Fibroblast of pulmonary artery (primary cell): Measurements from ENCODE around the gene MCFD2.

Experiments used
- DNase-seq: peaks from one replicate; pipeline ENCODE4 v3.0.0-alpha.2; 2010; ENCODE audit warnings: low read depth
- H3K4me3 ChIP-seq: replicated peaks from 2 replicates; pipeline ENCODE4 v1.5.1; 2011; ENCODE audit warnings: low read depth, mild to moderate bottlenecking, control low read depth, low read length, moderate library complexity
- TF ChIP-seq, protein P1 (sequence below): IDR thresholded peaks from 2 replicates; pipeline ENCODE4 v1.5.1; 2011; ENCODE audit warnings: mild to moderate bottlenecking, control low read depth, low read length, inconsistent platforms; ENCODE audit errors: missing control alignments

MCFD2 gene

DNA sequence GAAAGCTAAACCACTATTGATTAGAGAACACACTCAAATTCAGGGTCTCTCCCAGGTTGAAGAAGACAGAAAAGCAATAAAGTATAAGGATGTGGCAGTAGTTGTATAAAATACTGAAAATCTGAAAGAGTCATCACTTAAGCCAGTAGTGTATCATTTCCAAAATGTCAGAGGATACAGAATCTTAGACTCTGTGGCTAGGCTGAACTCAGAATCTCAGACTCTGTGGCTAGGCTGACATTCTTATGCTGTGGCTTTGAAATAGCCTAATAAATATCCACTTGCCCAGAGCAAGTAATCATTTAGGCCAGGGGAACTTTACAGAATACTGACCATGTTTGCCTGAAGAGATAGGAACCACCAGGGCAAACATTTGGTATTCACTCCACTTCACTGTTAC is 13.1 kb downstream of the MCFD2 start:
- DNase-seq = no peak
- no peak overlapping the region for H3K4me3 ChIP-seq
- TF ChIP-seq, protein P1, sequence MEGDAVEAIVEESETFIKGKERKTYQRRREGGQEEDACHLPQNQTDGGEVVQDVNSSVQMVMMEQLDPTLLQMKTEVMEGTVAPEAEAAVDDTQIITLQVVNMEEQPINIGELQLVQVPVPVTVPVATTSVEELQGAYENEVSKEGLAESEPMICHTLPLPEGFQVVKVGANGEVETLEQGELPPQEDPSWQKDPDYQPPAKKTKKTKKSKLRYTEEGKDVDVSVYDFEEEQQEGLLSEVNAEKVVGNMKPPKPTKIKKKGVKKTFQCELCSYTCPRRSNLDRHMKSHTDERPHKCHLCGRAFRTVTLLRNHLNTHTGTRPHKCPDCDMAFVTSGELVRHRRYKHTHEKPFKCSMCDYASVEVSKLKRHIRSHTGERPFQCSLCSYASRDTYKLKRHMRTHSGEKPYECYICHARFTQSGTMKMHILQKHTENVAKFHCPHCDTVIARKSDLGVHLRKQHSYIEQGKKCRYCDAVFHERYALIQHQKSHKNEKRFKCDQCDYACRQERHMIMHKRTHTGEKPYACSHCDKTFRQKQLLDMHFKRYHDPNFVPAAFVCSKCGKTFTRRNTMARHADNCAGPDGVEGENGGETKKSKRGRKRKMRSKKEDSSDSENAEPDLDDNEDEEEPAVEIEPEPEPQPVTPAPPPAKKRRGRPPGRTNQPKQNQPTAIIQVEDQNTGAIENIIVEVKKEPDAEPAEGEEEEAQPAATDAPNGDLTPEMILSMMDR = no peak

DNA sequence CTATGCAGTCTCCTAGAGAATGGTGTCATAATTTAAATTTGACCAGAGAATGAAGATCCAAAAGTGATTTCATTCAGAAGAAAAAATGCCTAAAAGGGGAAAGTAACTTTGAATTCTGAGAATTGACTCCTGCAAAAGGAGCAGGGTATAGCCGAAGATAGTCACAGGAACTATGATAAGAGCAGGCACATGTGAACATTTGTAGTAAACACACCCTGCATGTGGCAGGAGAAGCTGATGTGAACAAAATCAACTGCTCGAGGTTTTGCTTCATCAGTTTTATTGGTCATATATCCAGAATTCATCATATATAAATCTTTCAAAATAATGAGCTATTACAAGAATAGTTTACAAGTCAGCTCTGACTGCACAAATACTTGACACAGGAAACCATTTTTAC is 14.0 kb downstream of the MCFD2 start:
- no peak overlapping the region for H3K4me3 ChIP-seq

DNA sequence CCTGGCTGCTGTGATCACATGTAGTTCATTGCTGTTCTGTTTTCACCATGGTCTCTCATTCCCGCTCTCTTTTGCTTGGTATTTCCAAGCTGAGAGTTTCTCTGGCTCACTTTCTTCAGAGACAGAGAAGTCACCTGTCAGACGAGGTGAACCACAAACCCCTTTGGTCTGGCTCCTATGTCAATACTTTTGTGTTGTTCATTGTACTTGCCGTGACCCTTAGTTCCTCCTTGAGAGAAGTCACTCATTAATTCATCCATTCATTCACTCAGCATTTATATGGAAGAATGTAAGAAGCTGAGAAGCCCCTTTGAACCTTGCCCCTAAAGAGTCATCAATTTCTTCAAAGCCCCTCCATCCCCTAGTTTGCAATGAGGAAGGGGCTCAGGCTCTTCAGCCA is 15.2 kb downstream of the MCFD2 start:
- no peak overlapping the region for H3K4me3 ChIP-seq
- DNase-seq = no peak
- TF ChIP-seq, protein P1 = no peak

More for the DNA sequence above, 14.0 kb downstream of the MCFD2 start:
- TF ChIP-seq, protein P1 = no peak
- DNase-seq = no peak

DNA sequence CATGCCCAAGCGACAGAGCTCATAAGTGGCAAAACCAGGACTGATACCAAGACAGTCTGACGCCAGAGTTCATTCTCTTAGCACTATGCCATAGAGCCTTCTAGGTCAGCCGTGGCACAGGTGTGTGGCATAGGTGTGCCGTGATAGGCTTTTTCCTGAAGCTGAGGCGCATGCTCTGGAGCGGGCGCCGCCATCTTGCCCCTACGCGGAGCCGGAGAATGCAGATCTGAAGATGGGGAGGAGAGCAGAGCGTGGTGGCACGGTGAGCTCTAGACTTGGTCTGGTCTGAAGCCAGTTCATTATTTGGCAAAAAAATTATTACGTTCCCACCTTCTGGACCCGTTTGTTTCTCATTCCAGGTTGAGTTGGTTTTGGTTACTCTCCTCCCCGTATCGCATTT is 16.6 kb downstream of the MCFD2 start:
- no peak overlapping the region for H3K4me3 ChIP-seq
- DNase-seq = no peak
- TF ChIP-seq, protein P1 = no peak

DNA sequence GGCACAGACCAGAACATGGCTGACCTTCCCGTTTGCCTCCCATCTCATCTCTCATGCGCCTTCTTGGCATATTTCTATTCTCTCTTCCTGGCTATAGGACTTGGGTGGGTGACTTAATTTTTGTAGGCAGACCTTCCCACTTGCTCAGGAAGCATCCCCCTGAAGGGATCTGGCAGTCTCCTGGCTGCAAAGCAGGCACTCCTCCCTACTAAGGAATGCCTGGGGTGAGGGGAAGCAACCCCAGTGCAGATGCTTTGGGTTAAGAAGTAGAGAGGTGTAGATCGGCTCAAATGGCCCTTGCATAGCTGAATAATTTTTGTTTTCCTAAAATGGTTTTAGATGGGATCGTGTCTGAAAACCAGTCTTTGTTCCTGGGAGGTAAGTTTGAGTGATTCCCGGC is 17.6 kb downstream of the MCFD2 start:
- TF ChIP-seq, protein P1 = no peak
- H3K4me3 ChIP-seq = no peak overlapping the region
- no peak for DNase-seq

DNA sequence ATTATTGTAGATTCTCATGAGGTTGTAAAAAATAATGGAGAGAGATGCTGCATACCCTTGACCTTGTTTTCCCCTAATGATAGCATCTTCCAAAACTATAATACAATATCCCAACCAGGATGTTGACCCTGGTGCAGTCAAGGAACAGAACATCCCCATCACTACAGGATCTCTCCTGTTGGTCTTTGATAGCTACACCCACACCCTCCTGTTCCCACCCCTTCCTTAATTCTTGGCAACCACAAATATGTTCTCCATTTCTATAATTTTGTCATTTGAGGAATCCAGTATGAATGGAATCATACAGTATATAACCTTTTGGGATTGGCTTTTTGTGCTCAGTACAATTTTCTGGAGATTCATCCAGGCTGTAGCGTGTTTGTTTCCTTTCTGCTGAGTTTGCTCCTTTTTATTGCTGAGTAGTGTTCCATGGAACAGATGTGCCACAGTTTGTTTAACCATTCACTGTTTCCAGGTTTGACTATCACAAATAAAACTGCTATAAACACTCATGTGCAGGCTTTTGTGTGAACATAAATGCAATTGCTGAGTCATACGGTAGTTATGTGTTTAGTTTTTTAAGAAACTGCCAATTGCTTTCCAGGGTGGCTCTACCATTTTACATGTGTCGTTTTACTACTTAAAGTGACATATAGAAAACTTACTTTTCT is 22.2 kb downstream of the MCFD2 start:
- DNase-seq = peak; percentile 35
- TF ChIP-seq, protein P1 = no peak
- H3K4me3 ChIP-seq = no peak overlapping the region

DNA sequence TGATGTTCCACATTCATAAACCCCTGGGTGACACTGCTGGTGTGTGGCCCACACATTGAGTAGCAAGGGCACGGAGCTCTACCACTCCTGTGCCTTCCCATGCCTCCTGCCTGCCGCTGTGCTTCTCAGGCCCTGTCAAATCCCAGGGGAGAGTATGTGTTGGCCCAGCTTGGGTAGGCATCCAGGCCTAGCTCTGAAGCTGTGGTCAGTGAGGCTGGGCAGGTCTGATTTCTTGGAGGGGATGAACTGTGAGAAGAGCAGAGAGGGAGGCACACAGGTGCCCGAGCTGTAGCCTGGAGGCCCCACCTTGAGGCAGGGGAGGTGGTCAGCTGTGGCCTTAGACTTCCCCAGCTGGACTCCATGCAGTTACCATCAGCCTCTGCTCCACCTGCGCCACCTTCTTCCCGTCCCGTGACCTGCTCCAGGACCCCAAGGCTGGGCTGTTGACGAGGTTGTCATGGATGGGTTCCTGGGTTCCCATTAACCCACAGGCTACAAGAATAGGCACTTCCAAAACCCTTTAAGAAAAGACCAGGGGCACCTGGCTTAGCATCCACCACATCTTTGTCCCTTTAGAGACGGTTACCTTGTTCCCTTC is 23.6 kb downstream of the MCFD2 start:
- DNase-seq = no peak
- TF ChIP-seq, protein P1 = no peak
- H3K4me3 ChIP-seq = no peak overlapping the region
